HepG2 (cell line): ENCODE measurements around the gene MTCL1. TPM values are rescaled to one million over a fixed set of nuclear protein-coding genes. Genes with fewer than 3 reads are reported as not detected.
A peak's percentile ranks its signal among the peaks of the same experiment; 100 is the strongest.

Experiments
- CREB1 ChIP-seq, 2 experiments: fragments of 450-650 bp in 1 of 2; IDR thresholded peaks; 2 replicates each; pipeline ENCODE4 v1.6.1; 2016 to 2017; ENCODE audit warnings: control low read depth in 1 of 2, mild to moderate bottlenecking in 1 of 2, missing compliant biosample characterization in 1 of 2, missing genetic modification characterization in 1 of 2
- JARID2 ChIP-seq: sonication (generic); formaldehyde crosslinking; IDR thresholded peaks from 2 replicates; pipeline ENCODE4 v1.8.1; 2023; ENCODE audit warnings: missing genetic modification reagents, inconsistent platforms; ENCODE audit not compliant: insufficient replicate concordance
- KAT7 ChIP-seq: IDR thresholded peaks from 2 replicates; pipeline ENCODE4 v1.6.1; 2018; ENCODE audit warnings: borderline replicate concordance, missing compliant biosample characterization
- NR1H2 ChIP-seq: sonication (generic); formaldehyde crosslinking; IDR thresholded peaks from 2 replicates; pipeline ENCODE4 v1.8.1; 2022; ENCODE audit warnings: low read depth, missing genetic modification reagents, borderline replicate concordance
- PITX1 ChIP-seq: sonication (generic); formaldehyde crosslinking; IDR thresholded peaks from 2 replicates; pipeline ENCODE4 v1.5.1; 2020; ENCODE audit warnings: mild to moderate bottlenecking, missing genetic modification reagents
- SMAD3 ChIP-seq: sonication (generic); formaldehyde crosslinking; IDR thresholded peaks from 2 replicates; pipeline ENCODE4 v1.4.0; 2020; ENCODE audit warnings: missing genetic modification reagents
- SMARCE1 ChIP-seq: fragments of 450-650 bp; IDR thresholded peaks from 2 replicates; pipeline ENCODE4 v1.6.1; 2017; ENCODE audit warnings: borderline replicate concordance
- TEAD3 ChIP-seq: optimal IDR thresholded peaks from 2 replicates; pipeline ENCODE3; 2016; ENCODE audit warnings: borderline replicate concordance
- ZNF333 ChIP-seq: sonication (generic); formaldehyde crosslinking; IDR thresholded peaks from 2 replicates; pipeline ENCODE4 v1.4.0; 2020; ENCODE audit warnings: mild to moderate bottlenecking, missing genetic modification reagents, borderline replicate concordance
- ZNF564 ChIP-seq: sonication (generic); formaldehyde crosslinking; IDR thresholded peaks from 2 replicates; pipeline ENCODE4 v1.8.1; 2023; ENCODE audit warnings: mild to moderate bottlenecking, missing genetic modification reagents
- ZNF713 ChIP-seq: sonication (generic); formaldehyde crosslinking; IDR thresholded peaks from 2 replicates; pipeline ENCODE4 v1.4.0; 2020; ENCODE audit warnings: mild to moderate bottlenecking, missing genetic modification reagents
- ZNF746 ChIP-seq: sonication (generic); formaldehyde crosslinking; IDR thresholded peaks from 2 replicates; pipeline ENCODE4 v1.8.0; 2022; ENCODE audit warnings: mild to moderate bottlenecking, missing genetic modification reagents
- ZNF773 ChIP-seq: sonication (generic); formaldehyde crosslinking; IDR thresholded peaks from 2 replicates; pipeline ENCODE4 v1.4.0; 2020; ENCODE audit warnings: missing genetic modification reagents, borderline replicate concordance
- polyA plus RNA-seq, 8 experiments: library from polyadenylated mRNA; depleted of rRNA in 3 of 8; stranded (reverse) in 7 of 8; unstranded in 1 of 8; fragments of >200 nt; fragmentation: Illumina TruSeq in 4 of 8; extraction: Trizol in 4 of 8; gene quantifications; 2 replicates each; pipeline versions ENCODE4 v1.2.1 to v1.2.3, GENCODE V29; 2011 to 2016; ENCODE audit warnings: low read depth in 4 of 8, missing spikeins in 1 of 8, mixed read lengths in 1 of 8; ENCODE audit not compliant: insufficient read depth in 1 of 8
- total RNA-seq, 5 experiments: library from RNA; depleted of rRNA; stranded (reverse); fragments of >200 nt; fragmentation: Illumina TruSeq; extraction: Trizol; gene quantifications; 2 replicates each; pipeline ENCODE4 v1.2.3, GENCODE V29; 2016; ENCODE audit warnings: low read depth in 1 of 5
- TF ChIP-seq, protein P1 (sequence below): sonication (generic); formaldehyde crosslinking; IDR thresholded peaks from 2 replicates; pipeline ENCODE4 v1.4.0; 2020; ENCODE audit warnings: mild to moderate bottlenecking, missing genetic modification reagents, borderline replicate concordance
- TF ChIP-seq, protein P2 (sequence below): sonication (generic); formaldehyde crosslinking; IDR thresholded peaks from 2 replicates; pipeline ENCODE4 v1.8.0; 2022; ENCODE audit warnings: mild to moderate bottlenecking, missing genetic modification reagents, moderate library complexity
- TF ChIP-seq, protein P3 (sequence below): sonication (generic); formaldehyde crosslinking; IDR thresholded peaks from 2 replicates; pipeline ENCODE4 v1.4.0; 2020; ENCODE audit warnings: mild to moderate bottlenecking, missing genetic modification reagents
- TF ChIP-seq, protein P4 (sequence below): IDR thresholded peaks from 2 replicates; pipeline ENCODE4 v1.6.1; 2016; ENCODE audit warnings: mild to moderate bottlenecking, missing biosample characterization, missing genetic modification reagents
- TF ChIP-seq, protein P5 (sequence below): IDR thresholded peaks from 2 replicates; pipeline ENCODE4 v1.6.1; 2016; ENCODE audit warnings: mild to moderate bottlenecking
- TF ChIP-seq, protein P6 (sequence below): sonication (generic); formaldehyde crosslinking; conservative IDR thresholded peaks from 2 replicates; pipeline ENCODE4 v1.8.0; 2022; ENCODE audit warnings: missing genetic modification reagents
- TF ChIP-seq, protein P7 (sequence below): sonication (generic); formaldehyde crosslinking; IDR thresholded peaks from 2 replicates; pipeline ENCODE4 v1.5.0; 2020; ENCODE audit warnings: missing genetic modification reagents

MTCL1 gene
- total and polyA plus RNA-seq, 2 of the 13 experiments (the other 11 are each of a cell fraction or from before 2014, with no cell fraction given) = 3.1 to 3.2 TPM

DNA sequence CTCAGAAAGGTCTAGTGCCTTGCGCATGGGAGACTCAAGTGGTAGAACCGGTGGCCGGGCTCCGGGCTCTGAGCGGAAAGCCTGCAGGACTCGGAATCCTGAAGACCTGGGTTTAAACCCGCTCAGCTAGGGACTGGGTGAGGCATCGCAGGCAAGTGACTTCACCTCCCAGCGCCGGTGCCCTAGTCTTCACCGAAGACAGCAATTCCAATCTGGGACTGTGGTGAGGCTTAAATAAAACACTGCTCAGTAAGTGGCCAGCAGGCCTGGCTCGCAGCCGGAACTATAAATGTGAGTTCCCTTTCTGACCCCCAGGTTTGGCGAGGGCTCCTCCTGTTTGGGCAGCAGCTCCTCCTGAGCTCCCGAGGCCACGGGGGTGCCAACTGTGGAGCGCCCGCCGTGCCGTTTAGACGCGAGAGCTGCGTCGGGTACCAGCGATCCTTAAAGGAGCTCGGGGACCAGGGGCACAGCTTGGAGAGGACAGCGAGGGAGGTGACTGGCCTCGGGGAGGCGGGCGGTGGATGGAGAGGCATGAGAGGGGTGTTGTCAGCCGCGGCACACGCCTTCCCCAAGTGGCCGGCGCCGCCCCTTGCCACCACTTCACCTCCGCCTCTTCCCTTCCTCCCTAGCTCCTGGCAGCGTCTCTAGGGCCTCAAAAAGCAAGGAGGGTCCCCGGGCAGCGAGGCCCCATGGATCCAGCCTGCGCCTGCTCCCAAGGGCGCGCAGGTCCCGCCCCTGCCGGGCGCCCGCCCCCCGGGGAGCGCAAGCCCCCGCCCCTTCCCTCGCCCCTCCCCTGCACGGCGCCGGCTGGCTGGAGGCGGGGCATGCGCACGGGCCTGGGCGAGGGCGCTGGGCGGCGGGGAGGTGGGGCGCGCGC is 757 bp upstream of the MTCL1 start (continued):
- TF ChIP-seq ZNF746 (CRISPR knock-in tag) = 0 out of 2 replicates have a peak, but pooled peaks have one; percentile 13
- no peak for TF ChIP-seq CREB1 (IDR thresholded peaks at IDR 0.05)
- TF ChIP-seq CREB1 (CRISPR knock-in tag; IDR thresholded peaks at IDR 0.05) = no peak
- no peak for TF ChIP-seq ZNF773
- 0 out of 2 replicates have a peak, but pooled peaks have one; percentile 1 for TF ChIP-seq ZNF564 (CRISPR knock-in tag)
- TF ChIP-seq, protein P1, sequence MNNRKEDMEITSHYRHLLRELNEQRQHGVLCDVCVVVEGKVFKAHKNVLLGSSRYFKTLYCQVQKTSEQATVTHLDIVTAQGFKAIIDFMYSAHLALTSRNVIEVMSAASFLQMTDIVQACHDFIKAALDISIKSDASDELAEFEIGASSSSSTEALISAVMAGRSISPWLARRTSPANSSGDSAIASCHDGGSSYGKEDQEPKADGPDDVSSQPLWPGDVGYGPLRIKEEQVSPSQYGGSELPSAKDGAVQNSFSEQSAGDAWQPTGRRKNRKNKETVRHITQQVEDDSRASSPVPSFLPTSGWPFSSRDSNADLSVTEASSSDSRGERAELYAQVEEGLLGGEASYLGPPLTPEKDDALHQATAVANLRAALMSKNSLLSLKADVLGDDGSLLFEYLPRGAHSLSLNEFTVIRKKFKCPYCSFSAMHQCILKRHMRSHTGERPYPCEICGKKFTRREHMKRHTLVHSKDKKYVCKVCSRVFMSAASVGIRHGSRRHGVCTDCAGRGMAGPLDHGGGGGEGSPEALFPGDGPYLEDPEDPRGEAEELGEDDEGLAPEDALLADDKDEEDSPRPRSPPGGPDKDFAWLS (CRISPR knock-in tag) = no peak
- TF ChIP-seq NR1H2 (CRISPR knock-in tag) = no peak
- no peak for TF ChIP-seq ZNF333 (CRISPR knock-in tag)
- no peak for TF ChIP-seq PITX1 (CRISPR knock-in tag)
- TF ChIP-seq, protein P2, sequence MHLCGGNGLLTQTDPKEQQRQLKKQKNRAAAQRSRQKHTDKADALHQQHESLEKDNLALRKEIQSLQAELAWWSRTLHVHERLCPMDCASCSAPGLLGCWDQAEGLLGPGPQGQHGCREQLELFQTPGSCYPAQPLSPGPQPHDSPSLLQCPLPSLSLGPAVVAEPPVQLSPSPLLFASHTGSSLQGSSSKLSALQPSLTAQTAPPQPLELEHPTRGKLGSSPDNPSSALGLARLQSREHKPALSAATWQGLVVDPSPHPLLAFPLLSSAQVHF = no peak
- no peak for TF ChIP-seq ZNF713 (CRISPR knock-in tag)
- TF ChIP-seq SMARCE1 = no peak
- TF ChIP-seq, protein P3, sequence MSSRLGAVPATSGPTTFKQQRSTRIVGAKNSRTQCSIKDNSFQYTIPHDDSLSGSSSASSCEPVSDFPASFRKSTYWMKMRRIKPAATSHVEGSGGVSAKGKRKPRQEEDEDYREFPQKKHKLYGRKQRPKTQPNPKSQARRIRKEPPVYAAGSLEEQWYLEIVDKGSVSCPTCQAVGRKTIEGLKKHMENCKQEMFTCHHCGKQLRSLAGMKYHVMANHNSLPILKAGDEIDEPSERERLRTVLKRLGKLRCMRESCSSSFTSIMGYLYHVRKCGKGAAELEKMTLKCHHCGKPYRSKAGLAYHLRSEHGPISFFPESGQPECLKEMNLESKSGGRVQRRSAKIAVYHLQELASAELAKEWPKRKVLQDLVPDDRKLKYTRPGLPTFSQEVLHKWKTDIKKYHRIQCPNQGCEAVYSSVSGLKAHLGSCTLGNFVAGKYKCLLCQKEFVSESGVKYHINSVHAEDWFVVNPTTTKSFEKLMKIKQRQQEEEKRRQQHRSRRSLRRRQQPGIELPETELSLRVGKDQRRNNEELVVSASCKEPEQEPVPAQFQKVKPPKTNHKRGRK (CRISPR knock-in tag) = no peak
- no peak for TF ChIP-seq KAT7 (CRISPR knock-in tag)
- TF ChIP-seq JARID2 (CRISPR knock-in tag) = no peak
- no peak for TF ChIP-seq TEAD3 (CRISPR knock-in tag)
- TF ChIP-seq SMAD3 (CRISPR knock-in tag) = no peak
- TF ChIP-seq, protein P4, sequence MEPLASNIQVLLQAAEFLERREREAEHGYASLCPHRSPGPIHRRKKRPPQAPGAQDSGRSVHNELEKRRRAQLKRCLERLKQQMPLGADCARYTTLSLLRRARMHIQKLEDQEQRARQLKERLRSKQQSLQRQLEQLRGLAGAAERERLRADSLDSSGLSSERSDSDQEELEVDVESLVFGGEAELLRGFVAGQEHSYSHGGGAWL (CRISPR knock-in tag) = no peak
- TF ChIP-seq, protein P5, sequence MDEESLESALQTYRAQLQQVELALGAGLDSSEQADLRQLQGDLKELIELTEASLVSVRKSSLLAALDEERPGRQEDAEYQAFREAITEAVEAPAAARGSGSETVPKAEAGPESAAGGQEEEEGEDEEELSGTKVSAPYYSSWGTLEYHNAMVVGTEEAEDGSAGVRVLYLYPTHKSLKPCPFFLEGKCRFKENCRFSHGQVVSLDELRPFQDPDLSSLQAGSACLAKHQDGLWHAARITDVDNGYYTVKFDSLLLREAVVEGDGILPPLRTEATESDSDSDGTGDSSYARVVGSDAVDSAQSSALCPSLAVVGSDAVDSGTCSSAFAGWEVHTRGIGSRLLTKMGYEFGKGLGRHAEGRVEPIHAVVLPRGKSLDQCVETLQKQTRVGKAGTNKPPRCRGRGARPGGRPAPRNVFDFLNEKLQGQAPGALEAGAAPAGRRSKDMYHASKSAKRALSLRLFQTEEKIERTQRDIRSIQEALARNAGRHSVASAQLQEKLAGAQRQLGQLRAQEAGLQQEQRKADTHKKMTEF (CRISPR knock-in tag) = 0 out of 2 replicates have a peak, but pooled peaks have one; percentile 30
- TF ChIP-seq, protein P6, sequence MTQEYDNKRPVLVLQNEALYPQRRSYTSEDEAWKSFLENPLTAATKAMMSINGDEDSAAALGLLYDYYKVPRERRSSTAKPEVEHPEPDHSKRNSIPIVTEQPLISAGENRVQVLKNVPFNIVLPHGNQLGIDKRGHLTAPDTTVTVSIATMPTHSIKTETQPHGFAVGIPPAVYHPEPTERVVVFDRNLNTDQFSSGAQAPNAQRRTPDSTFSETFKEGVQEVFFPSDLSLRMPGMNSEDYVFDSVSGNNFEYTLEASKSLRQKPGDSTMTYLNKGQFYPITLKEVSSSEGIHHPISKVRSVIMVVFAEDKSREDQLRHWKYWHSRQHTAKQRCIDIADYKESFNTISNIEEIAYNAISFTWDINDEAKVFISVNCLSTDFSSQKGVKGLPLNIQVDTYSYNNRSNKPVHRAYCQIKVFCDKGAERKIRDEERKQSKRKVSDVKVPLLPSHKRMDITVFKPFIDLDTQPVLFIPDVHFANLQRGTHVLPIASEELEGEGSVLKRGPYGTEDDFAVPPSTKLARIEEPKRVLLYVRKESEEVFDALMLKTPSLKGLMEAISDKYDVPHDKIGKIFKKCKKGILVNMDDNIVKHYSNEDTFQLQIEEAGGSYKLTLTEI = no peak
- TF ChIP-seq, protein P7, sequence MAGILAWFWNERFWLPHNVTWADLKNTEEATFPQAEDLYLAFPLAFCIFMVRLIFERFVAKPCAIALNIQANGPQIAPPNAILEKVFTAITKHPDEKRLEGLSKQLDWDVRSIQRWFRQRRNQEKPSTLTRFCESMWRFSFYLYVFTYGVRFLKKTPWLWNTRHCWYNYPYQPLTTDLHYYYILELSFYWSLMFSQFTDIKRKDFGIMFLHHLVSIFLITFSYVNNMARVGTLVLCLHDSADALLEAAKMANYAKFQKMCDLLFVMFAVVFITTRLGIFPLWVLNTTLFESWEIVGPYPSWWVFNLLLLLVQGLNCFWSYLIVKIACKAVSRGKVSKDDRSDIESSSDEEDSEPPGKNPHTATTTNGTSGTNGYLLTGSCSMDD (CRISPR knock-in tag) = no peak
